Activated CD4-positive, CD25-positive, alpha-beta regulatory T cell treated with anti-CD3 and anti-CD28 coated beads, Interleukin-2, amount 50 U/mL, for 16 hours (primary cell): Measurements from ENCODE around the gene TLR2.

Experiments
- DNase-seq: peaks from one replicate; pipeline ENCODE4 v3.0.0-alpha.2; 2020; ENCODE audit warnings: low read depth, low spot score

TLR2 gene

GRCh38 chr4:153684182-153684970, at the start of gene TLR2:
Gene TLR2 (plus strand): TSS chr4:153684280. CDS start chr4:153702908, 18,628 bp downstream.
- peak; percentile 12 for DNase-seq

- DNase-seq: no peak
Measured at GRCh38 chr4:153634738-153635353, 49.2 kb upstream of the TLR2 start.

GRCh38 chr4:153635846-153636245, 48.2 kb upstream of the TLR2 start:
- DNase-seq: no peak

- DNase-seq: no peak
Measured at GRCh38 chr4:153637201-153637600, 46.9 kb upstream of the TLR2 start.

- DNase-seq: no peak
Measured at GRCh38 chr4:153638011-153638410, 46.1 kb upstream of the TLR2 start.

- no peak for DNase-seq
Measured at GRCh38 chr4:153638999-153639398, 45.1 kb upstream of the TLR2 start.

- DNase-seq: no peak
Measured at GRCh38 chr4:153639833-153640802, 44.0 kb upstream of the TLR2 start.

- no peak for DNase-seq
Measured at GRCh38 chr4:153641532-153641931, 42.5 kb upstream of the TLR2 start.

GRCh38 chr4:153643406-153644383, 40.4 kb upstream of the TLR2 start:
- no peak for DNase-seq

- DNase-seq: no peak
Measured at GRCh38 chr4:153645183-153645582, 38.9 kb upstream of the TLR2 start.

GRCh38 chr4:153646261-153646660, 37.8 kb upstream of the TLR2 start:
- DNase-seq: no peak

- DNase-seq: no peak
Measured at GRCh38 chr4:153646978-153647377, 37.1 kb upstream of the TLR2 start.

GRCh38 chr4:153647975-153648374, 36.1 kb upstream of the TLR2 start:
- no peak for DNase-seq

- no peak for DNase-seq
Measured at GRCh38 chr4:153649572-153649991, 34.5 kb upstream of the TLR2 start.

GRCh38 chr4:153651116-153651515, 33.0 kb upstream of the TLR2 start:
- DNase-seq: no peak

- peak; percentile 13 for DNase-seq
Measured at GRCh38 chr4:153651587-153651986, 32.5 kb upstream of the TLR2 start.

GRCh38 chr4:153652051-153652784, 31.9 kb upstream of the TLR2 start:
- DNase-seq: no peak

GRCh38 chr4:153655002-153655541, 29.0 kb upstream of the TLR2 start:
- no peak for DNase-seq

- DNase-seq: no peak
Measured at GRCh38 chr4:153655928-153656327, 28.2 kb upstream of the TLR2 start.
